GM18909 (cell line): ENCODE data around the gene VRK2.
"Not testable (repeated sequence)": the region's sequence is repeated elsewhere in the genome, so short reads cannot be mapped to it uniquely, and the experiment has no call there.

Source experiments
- ATAC-seq: cut with Tn5 transposase; IDR thresholded peaks from one replicate; pipeline ENCODE4 v1.9.1; 2021; ENCODE audit warnings: mild to moderate bottlenecking; ENCODE audit not compliant: unreplicated experiment, poor library complexity

VRK2 gene

GRCh38 chr2:58052978-58053377 is 6.4 kb downstream of the VRK2 start:
- no peak for ATAC-seq

GRCh38 chr2:58054264-58054663 is 7.7 kb downstream of the VRK2 start:
- ATAC-seq, result no peak

- no peak for ATAC-seq
Observed at GRCh38 chr2:58055033-58055786, 8.6 kb downstream of the VRK2 start.

- ATAC-seq, result no peak
Observed at GRCh38 chr2:58056192-58056916, 9.7 kb downstream of the VRK2 start.

- no peak for ATAC-seq
Observed at GRCh38 chr2:58057707-58058530, 11.3 kb downstream of the VRK2 start.

- no peak for ATAC-seq
Observed at GRCh38 chr2:58063641-58064040, 17.0 kb downstream of the VRK2 start.

GRCh38 chr2:58064086-58064485 is 17.5 kb downstream of the VRK2 start:
- peak; percentile 47 for ATAC-seq

GRCh38 chr2:58065248-58065647 is 18.6 kb downstream of the VRK2 start:
- no peak for ATAC-seq

GRCh38 chr2:58067001-58067400 is 20.4 kb downstream of the VRK2 start:
- ATAC-seq, result no peak

- ATAC-seq, result no peak
Observed at GRCh38 chr2:58070765-58071164, 24.2 kb downstream of the VRK2 start.

GRCh38 chr2:58072102-58072501 is 25.5 kb downstream of the VRK2 start:
- no peak for ATAC-seq

- ATAC-seq, result no peak
Observed at GRCh38 chr2:58073008-58073407, 26.4 kb downstream of the VRK2 start.

GRCh38 chr2:58073751-58074150 is 27.1 kb downstream of the VRK2 start:
- no peak for ATAC-seq

- ATAC-seq, result no peak
Observed at GRCh38 chr2:58081000-58081399, 34.4 kb downstream of the VRK2 start.

- no peak for ATAC-seq
Observed at GRCh38 chr2:58089081-58089480, 42.5 kb downstream of the VRK2 start.

GRCh38 chr2:58092772-58093171 is 46.2 kb downstream of the VRK2 start:
- ATAC-seq, result not testable (repeated sequence)

GRCh38 chr2:58097025-58097424 is 50.4 kb downstream of the VRK2 start:
- ATAC-seq, result no peak

GRCh38 chr2:58098254-58099095 is 51.9 kb downstream of the VRK2 start:
- no peak for ATAC-seq

GRCh38 chr2:58099096-58099769 is 52.6 kb downstream of the VRK2 start:
- no peak for ATAC-seq

- ATAC-seq, result no peak
Observed at GRCh38 chr2:58101500-58101899, 54.9 kb downstream of the VRK2 start.
